Measurements from ENCODE around the gene HBG1. TPM values are rescaled to one million over a fixed set of nuclear protein-coding genes. Genes with fewer than 3 reads are reported as not detected.

Gene HBG1
- total and polyA plus RNA-seq, 2 of the 8 experiments (the other 6 are each of a cell fraction or from before 2014, with no cell fraction given) = 0.26 TPM; not detected in 1

DNA sequence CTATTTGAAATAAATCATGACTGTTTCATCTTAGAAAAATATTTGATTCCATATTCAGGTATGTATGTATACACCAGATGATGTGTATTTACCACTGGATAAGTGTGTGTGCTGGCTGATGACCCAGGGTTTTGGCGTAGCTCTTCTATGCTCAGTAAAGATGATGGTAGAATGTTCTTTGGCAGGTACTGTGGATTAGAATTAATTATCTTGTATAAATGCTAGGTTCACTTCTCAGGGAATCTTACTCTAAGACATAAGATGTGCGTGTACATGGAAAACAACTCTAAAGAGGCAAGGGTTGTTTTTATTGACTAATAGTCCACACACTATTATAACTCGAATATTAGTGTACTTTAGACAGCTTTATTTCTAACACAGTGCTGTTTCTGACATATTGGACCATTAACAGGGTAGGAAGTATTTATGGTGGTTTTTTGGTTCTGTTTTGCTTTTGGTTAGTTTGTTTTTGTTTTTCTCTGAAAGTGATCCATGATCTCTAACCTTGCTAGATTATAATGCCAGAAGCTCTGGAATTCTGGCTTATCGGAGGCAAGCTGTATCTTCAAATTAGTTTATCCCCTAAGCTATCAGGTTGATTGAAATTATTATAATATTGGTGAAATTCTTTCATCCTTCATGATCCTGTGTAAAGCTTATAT is 1.0 kb upstream of the HBG1 start:
- peaks cover 0 to 1% (median 0%) of the 10 kb centered on the region in 4 experiments; a peak in 2 of 7 replicates for H3K27me3 ChIP-seq (replicated peaks in 1 of 4; ENCODE audit: control insufficient read depth in 3 of 4, extremely low read depth in 1 of 4, insufficient read depth in 3 of 4, low read length in 3 of 4)
- CTCF ChIA-PET (ENCODE audit: partially characterized antibody) = interaction anchor here (1.1 kb wide), 1 partner anchor 31 kb away, joined by 3 read pairs; no protein-coding TSS in a partner anchor
- H2BK120ac ChIP-seq (replicated peaks; ENCODE audit: low read depth, low read length) = no peak overlapping the region

More for the DNA sequence above, 1.0 kb upstream of the HBG1 start:
- no peak overlapping the region for H2AK5ac ChIP-seq (ENCODE audit: low read depth, low read length)
- no peak for TF ChIP-seq KDM4A (IDR thresholded peaks at IDR 0.05; ENCODE audit: low read depth, low read length, severe bottlenecking)
- 91% methylated on average over 4 of the region's 4 CpGs; no CpG with 5 or more reads in 1 of the 2 experiments for WGBS, 2 experiments (ENCODE audit: extremely low coverage in 1 of 2, insufficient coverage in 1 of 2, insufficient read length in 1 of 2, insufficient replicate concordance in 2 of 2, low coverage in 1 of 2, low lambda C conversion rate in 2 of 2, missing lambda C conversion rate in 1 of 2)
- H3K23me2 ChIP-seq (ENCODE audit: low read depth, low read length) = no peaks in the 10 kb centered on the region
- H3K23ac ChIP-seq (ENCODE audit: insufficient read length) = no peak overlapping the region
- no peak overlapping the region for H2BK15ac ChIP-seq (ENCODE audit: low read length)
- no peak overlapping the region for H4K91ac ChIP-seq (replicated peaks; ENCODE audit: insufficient read length, low read length)
- H3K36me3 ChIP-seq (ENCODE audit: control insufficient read depth in 2 of 4, insufficient read depth in 4 of 4, low read length in 3 of 4) = no peaks in the 10 kb centered on the region
- FAIRE-seq (no peak), DNase-seq (ENCODE audit: low read depth in 1 of 2, low spot score in 2 of 2) (no peak)
- no peak overlapping the region for H2AFZ ChIP-seq (ENCODE audit: low read length)
- H3K79me1 ChIP-seq (ENCODE audit: low read depth, low read length) = no peaks in the 10 kb centered on the region
- no peak overlapping the region for H3K14ac ChIP-seq (ENCODE audit: insufficient read length)
- H4K20me1 ChIP-seq (replicated peaks in 1 of 2; ENCODE audit: control insufficient read depth in 1 of 2, insufficient read depth in 2 of 2, low read length in 2 of 2) = no peaks in the 10 kb centered on the region
- no peak overlapping the region for H3K9ac ChIP-seq (replicated peaks in 1 of 4; ENCODE audit: extremely low read depth in 1 of 4, low read depth in 3 of 4, low read length in 3 of 4)
- no peak overlapping the region for H2BK12ac ChIP-seq (ENCODE audit: low read depth, low read length)
- H3K4me3 ChIP-seq (ENCODE audit: extremely low read depth in 1 of 4, insufficient read depth in 2 of 4, low read depth in 3 of 4, low read length in 4 of 4) = no peak overlapping the region
- H3K27ac ChIP-seq (ENCODE audit: low read depth, low read length) = no peak overlapping the region
- no peak overlapping the region for H3K56ac ChIP-seq (replicated peaks; ENCODE audit: insufficient read length, low read depth, low read length)
- H4K5ac ChIP-seq (ENCODE audit: insufficient read length, low read depth, low read length) = no peak overlapping the region
- H2BK20ac ChIP-seq (ENCODE audit: low read length) = no peak overlapping the region
- POLR2A ChIA-PET (ENCODE audit: partially characterized antibody) = no interaction called here
- no peak overlapping the region for H2BK5ac ChIP-seq (ENCODE audit: low read depth, low read length)
- no peaks in the 10 kb centered on the region for H3K79me2 ChIP-seq (ENCODE audit: control insufficient read depth in 1 of 2, insufficient read depth in 2 of 2, low read length in 2 of 2)
- no peak overlapping the region for H3K18ac ChIP-seq (ENCODE audit: extremely low read depth, low read length)
- no peaks in the 10 kb centered on the region for H3K4me1 ChIP-seq (replicated peaks in 1 of 4; ENCODE audit: control insufficient read depth in 3 of 4, insufficient read depth in 4 of 4, low read length in 3 of 4)
- no peak overlapping the region for H3K4me2 ChIP-seq (ENCODE audit: insufficient read depth in 1 of 2, low read depth in 2 of 2, low read length in 2 of 2)
- H4K8ac ChIP-seq (ENCODE audit: extremely low read depth, insufficient read depth, low read length) = no peak overlapping the region
- no peaks in the 10 kb centered on the region for H3K9me3 ChIP-seq (ENCODE audit: insufficient read depth in 2 of 2, low read depth in 1 of 2, low read length in 1 of 2)
- no peak overlapping the region for H3K4ac ChIP-seq (replicated peaks; ENCODE audit: insufficient read length, low read depth, low read length)

Data from H1 (cell line).